Right lobe of liver (tissue), 4 donors: ENCODE results near the gene KLHL26.

Experiments used
- CTCF ChIP-seq, 4 donors: fragments of 200-600 bp in 3 of 4; fragments of 450-650 bp in 1 of 4; IDR thresholded peaks; one replicate each; pipeline versions ENCODE4 v1.5.1 to v1.8.0; 2016 to 2022; ENCODE audit warnings: antibody characterized with exemption in 4 of 4, mild to moderate bottlenecking in 2 of 4
- POLR2A ChIP-seq: fragments of 450-650 bp; IDR thresholded peaks from one replicate; pipeline ENCODE4 v1.6.1; 2017; ENCODE audit warnings: antibody characterized with exemption, mild to moderate bottlenecking
- donor health status: DM: no; HTN: no; CAD: no.
- donor health status: DM: no; HTN: no; CAD: no.
- donor health status: DM: no; HTN: yes; CAD: no.

- TF ChIP-seq CTCF (IDR thresholded peaks at IDR 0.05) (no peak), POLR2A (no peak)
Observed at GRCh38 chr19:18660051-18660910, 23.5 kb downstream of the KLHL26 start.
